Measurements from ENCODE around the gene GSX2.

The GSX2 gene

GRCh38 chr4:54096295-54096962 is 3.5 kb upstream of the GSX2 start (continued):
- TF ChIP-seq ZBTB6 (tag by site-specific recombination; IDR thresholded peaks at IDR 0.05) (no peak), BCL6B (tag by site-specific recombination; IDR thresholded peaks at IDR 0.05) (no peak), FEZF1 (tag by site-specific recombination; IDR thresholded peaks at IDR 0.05) (no peak), ZNF239 (tag by site-specific recombination; IDR thresholded peaks at IDR 0.05) (no peak), ZNF302 (tag by site-specific recombination; IDR thresholded peaks at IDR 0.05; ENCODE audit: low read depth) (no peak), ZNF423 (tag by site-specific recombination; IDR thresholded peaks at IDR 0.05) (no peak), ZNF175 (tag by site-specific recombination; IDR thresholded peaks at IDR 0.05) (no peak)

- POLR2A ChIA-PET = no interaction called here
- Histone ChIP-seq H3K4me1 (ENCODE audit: control insufficient read depth, insufficient read depth, low read length) (no peaks in the 10 kb centered on the region), H3K9me3 (ENCODE audit: control insufficient read depth, insufficient read depth, low read depth, low read length) (no peaks in the 10 kb centered on the region), H3K27ac (ENCODE audit: extremely low read depth, low read depth, low read length) (no peak overlapping the region), H3K36me3 (ENCODE audit: control insufficient read depth in 2 of 2, insufficient read depth in 1 of 2, low read length in 2 of 2) (no peaks in the 10 kb centered on the region), H3K4me3 (ENCODE audit: low read depth, low read length) (no peak overlapping the region)
- CTCF ChIA-PET = no interaction called here
- TF ChIP-seq KLF9 (tag by site-specific recombination; IDR thresholded peaks at IDR 0.05; ENCODE audit: low read depth) = no peak
- TF ChIP-seq ZNF202 (tag by site-specific recombination; IDR thresholded peaks at IDR 0.05; ENCODE audit: borderline replicate concordance) = no peak
- TF ChIP-seq AEBP2 (tag by site-specific recombination; IDR thresholded peaks at IDR 0.05; ENCODE audit: borderline replicate concordance) = no peak
- TF ChIP-seq ZNF391 (tag by site-specific recombination; IDR thresholded peaks at IDR 0.05; ENCODE audit: borderline replicate concordance, low read depth) = no peak
- TF ChIP-seq BCL6B (tag by site-specific recombination; IDR thresholded peaks at IDR 0.05) = no peak
- TF ChIP-seq ZBTB26 (tag by site-specific recombination; optimal IDR thresholded peaks at IDR 0.05) = no peak
- no peak for TF ChIP-seq ZBTB1 (tag by site-specific recombination; IDR thresholded peaks at IDR 0.05)
- TF ChIP-seq ZNF24 (tag by site-specific recombination; IDR thresholded peaks at IDR 0.05) = no peak
- no peak for TF ChIP-seq ZNF600 (tag by site-specific recombination; IDR thresholded peaks at IDR 0.05)
- no peak for TF ChIP-seq ZNF704 (tag by site-specific recombination; IDR thresholded peaks at IDR 0.05)
- TF ChIP-seq GLI2 (tag by site-specific recombination; IDR thresholded peaks at IDR 0.05; ENCODE audit: borderline replicate concordance, low read depth) = no peak
- no peak for TF ChIP-seq ZNF292 (tag by site-specific recombination; IDR thresholded peaks at IDR 0.05; ENCODE audit: borderline replicate concordance, low read depth)
- no peak for TF ChIP-seq ZNF654 (tag by site-specific recombination; IDR thresholded peaks at IDR 0.05; ENCODE audit: low read depth)
- no peak for TF ChIP-seq PRDM4 (tag by site-specific recombination; IDR thresholded peaks at IDR 0.05)
- no peak for TF ChIP-seq TRIM28 (IDR thresholded peaks at IDR 0.05; ENCODE audit: borderline replicate concordance, low read length)
Measured at GRCh38 chr4:54097152-54097551, 2.8 kb upstream of the GSX2 start.

All from HEK293 (cell line).